GM21825 (cell line): ENCODE results near the gene MEAK7.

Experiments used
- ATAC-seq: cut with Tn5 transposase; IDR thresholded peaks from one replicate; pipeline ENCODE4 v1.9.1; 2021; ENCODE audit warnings: mild to moderate bottlenecking, moderate library complexity; ENCODE audit not compliant: unreplicated experiment

MEAK7 gene

DNA sequence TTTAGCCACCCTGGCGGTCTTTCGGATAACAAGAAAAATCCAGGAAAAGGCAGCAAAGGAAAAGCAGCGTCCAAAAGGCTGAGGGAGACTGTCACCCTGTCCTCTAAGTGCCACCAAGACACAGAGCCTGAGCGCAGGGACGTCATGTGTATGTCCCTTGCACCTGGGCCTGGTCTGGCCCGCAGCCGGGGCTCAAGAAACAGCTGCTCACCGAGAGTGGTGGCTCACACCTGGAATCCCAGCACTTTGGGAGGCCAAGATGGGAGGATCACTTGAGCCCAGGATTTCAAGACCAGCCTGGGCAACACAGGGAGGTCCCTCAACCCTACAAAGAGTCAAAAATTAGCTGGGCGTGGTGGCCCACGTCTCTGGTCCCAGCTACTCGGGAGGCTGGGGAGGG is 9.2 kb upstream of the MEAK7 start:
- no peak for ATAC-seq

GRCh38 chr16:84513123-84513522 is 8.7 kb upstream of the MEAK7 start:
- no peak for ATAC-seq

DNA sequence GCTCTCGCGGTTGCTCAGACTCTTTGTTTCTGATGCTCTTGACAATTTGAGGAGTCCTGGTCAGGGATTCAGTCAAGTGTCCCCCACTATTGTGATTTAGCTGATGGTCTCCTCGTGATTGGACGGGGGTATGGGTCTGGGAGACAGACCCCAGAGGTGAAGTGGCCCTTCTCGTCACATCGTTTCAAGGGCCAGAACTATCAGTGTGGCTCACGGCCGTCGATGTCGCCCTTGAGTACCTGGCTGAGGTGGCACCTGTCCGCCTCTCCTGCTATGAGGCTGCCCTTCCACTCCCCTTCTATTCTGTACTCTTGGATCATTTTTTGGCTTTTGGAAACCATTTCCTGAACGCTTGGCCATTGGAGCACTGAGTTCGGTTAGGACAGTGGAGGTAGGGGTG is 7.4 kb upstream of the MEAK7 start:
- no peak for ATAC-seq

DNA sequence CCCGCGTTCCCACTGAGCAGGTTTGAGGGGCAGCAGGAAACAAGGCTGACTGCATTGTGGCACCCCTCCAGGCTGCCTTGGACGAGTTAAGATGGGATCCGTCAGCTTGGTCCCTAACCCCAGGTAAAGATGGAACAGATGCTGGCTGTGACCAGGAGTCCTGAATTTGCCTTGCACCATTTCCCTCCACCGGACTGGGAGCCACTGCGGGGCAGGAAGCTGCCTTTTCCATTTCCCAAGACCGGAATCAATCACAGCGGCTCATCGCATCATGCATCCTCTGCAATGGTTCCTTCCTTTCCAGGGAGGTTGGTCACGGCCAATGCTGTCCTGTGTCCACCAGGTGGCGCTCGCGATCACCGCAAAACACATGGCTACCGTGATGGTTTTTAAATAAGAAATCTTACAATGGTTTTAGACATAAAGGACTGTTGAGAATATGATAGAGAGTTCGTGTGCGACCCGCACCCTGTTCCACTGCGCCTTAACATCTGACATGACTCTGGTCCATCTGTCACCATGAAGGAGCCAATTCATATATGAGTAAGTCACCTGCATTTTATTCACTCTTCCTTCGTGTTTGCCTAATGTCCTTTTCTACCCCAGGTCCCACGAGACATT is 6.8 kb upstream of the MEAK7 start:
- no peak for ATAC-seq

GRCh38 chr16:84509032-84509950 is 4.8 kb upstream of the MEAK7 start:
- ATAC-seq: no peak

- no peak for ATAC-seq
Observed at GRCh38 chr16:84508502-84508901, 4.0 kb upstream of the MEAK7 start.

DNA sequence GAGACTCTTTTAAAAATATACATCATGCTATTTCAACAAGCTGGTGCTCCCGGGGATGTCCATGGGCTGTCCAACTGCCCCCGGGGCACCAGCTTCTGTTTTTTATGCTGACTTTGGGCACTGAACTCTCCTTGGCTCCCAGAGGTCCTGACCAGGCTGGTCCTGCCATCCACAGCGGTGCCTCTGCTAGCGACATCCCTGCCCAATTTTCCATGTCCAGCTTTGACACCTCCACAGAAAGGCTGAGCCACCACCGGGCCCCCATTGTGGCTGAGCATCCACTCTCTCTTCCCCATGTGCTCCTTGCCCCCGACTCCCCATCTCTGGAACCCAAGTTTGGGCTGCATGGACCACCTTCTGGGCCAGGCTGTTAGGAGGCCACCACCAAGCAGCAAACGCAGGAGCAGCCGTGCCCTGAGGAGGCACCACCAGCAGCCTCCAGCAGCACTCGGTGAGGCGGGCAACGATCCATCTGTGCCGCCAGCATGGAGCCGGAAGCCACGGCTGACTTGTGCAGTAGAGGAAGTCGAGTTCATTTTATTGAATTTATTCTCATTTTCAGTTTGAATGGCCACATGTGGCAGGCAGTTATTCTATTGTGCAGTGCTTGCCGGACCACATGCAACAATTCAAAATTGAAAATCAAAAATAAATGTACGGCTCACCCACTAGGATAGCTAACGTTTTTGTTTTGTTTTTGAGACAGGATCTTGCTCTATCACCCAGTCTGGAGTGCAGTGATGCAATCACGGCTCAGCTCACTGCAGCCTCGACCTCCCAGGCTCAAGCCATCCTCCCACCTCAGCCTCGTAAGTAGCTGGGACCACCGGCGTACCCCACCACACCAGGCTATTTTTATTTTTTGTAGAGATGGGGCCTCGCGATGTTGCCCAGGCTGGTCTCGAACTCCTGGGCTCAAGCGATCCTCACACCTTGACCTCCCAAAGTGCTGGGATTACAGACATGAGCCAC is 2.8 kb upstream of the MEAK7 start:
- no peak for ATAC-seq

DNA sequence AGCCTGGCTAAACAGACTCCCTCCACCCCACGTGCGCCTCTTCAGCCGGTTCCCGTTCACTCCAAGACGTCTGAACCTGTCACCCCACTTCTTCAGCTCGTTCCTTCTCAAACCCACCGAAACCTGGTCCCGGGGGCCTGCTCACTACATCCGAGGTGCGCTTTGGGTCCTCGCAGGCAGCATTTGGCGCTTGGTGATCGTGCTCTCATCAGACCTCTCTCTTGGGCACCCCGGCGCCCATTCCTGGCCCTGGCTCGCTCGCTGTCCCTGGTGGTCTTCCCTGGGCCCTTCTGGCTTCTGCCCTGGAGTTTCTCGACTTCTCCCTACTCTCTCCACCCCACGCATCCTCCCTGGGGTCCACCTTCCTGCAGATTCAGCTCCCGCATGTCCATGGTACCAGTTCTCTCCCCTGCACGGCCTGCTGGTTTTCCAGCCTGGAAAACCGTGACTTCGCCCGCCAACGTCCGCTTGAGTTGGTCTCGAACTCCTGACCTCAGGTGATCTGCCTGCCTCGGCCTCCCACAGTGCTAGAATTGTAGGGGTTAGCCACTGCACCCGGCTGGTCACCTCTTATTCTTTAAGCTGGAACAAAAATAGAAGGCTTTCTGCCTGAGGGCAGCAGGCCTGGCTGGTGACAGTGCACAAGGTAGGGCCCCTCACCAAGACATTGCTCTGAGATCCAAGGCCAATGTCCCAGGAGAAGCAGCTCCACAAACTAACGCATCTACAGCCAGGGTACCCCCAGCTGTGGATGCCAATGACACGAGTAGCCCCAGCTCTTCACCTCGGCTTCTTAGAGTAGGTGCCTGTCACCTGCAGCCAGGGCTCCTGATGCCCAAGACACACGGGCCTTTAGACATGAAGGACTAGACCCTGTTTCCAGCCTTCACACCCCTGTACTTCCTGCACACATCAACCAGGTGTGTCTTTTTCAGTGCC is 1.1 kb upstream of the MEAK7 start:
- ATAC-seq: no peak

GRCh38 chr16:84503751-84504395 is 586 bp downstream of the MEAK7 start:
- no peak for ATAC-seq

- no peak for ATAC-seq
Observed at GRCh38 chr16:84502581-84502980, 1.9 kb downstream of the MEAK7 start.

- ATAC-seq: no peak
Observed at GRCh38 chr16:84502075-84502474, 2.4 kb downstream of the MEAK7 start.

DNA sequence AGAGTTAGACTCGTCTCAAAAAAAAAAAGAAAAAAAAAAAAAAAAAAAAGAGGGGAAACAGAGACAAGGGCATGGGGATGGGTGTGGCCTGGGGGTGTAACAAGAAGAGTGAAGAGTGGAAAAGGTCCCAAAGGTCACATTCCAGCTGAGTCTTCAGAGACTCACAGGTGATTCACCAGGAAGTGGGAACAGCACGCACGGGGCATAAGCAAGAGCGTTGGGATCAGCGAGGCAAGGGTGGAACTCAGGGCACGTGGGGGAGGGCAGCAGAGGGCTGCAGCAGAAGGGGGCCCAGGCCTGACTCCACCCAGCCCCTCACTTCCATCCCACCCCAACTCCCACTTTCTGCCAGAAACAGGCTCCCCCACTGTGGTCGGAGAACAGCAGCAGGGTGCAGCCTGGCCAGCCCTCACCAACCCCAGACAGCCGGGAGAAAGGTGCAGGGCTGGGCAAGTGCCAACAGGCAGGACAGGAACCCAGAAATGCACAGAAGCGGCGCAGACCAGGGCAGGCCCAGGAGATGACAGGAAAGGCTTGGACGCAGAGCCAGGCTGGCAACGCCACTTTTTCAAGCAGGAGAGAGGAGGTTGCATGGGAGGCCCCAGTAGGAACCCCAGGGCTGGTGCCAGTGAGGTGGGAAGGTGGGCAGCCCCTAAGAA is 3.3 kb downstream of the MEAK7 start:
- ATAC-seq: no peak

DNA sequence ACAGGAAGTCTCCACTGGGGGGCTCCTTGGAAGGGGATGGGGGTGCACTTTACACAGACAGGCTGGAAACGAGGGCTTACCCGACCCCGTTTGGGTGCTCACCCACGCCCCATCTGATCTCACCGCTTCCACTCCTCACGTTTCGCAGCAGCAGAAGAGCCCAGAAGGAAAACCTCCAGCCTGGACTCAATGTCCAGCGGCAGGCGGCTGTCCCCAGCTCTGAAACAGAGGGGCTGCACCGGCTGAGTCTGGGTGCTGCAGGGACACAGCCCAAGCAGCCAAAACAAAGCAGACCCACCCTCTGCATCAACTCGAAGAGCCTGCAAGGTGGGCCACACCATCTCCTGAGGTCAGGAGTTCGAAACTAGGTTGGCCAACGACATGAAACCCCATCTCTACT is 3.9 kb downstream of the MEAK7 start:
- no peak for ATAC-seq

DNA sequence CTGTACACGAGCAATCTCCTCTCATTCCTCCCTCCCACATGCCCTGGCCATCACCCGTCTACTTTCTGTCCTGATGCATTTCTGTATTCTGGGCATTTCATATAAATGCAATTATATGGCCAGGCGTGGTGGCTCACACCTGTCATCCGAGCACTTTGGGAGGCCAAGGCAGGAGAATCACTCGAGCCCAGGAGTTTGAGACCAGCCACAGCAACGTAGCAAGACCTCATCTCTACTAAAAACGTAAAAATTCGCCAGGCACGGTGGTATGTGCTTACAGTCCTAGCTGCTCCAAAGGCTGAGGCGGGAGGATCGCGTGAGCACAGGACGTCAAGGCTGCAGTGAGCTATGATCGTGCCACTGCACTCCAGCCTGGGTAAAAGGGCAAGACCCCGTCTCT is 4.8 kb downstream of the MEAK7 start:
- no peak for ATAC-seq

DNA sequence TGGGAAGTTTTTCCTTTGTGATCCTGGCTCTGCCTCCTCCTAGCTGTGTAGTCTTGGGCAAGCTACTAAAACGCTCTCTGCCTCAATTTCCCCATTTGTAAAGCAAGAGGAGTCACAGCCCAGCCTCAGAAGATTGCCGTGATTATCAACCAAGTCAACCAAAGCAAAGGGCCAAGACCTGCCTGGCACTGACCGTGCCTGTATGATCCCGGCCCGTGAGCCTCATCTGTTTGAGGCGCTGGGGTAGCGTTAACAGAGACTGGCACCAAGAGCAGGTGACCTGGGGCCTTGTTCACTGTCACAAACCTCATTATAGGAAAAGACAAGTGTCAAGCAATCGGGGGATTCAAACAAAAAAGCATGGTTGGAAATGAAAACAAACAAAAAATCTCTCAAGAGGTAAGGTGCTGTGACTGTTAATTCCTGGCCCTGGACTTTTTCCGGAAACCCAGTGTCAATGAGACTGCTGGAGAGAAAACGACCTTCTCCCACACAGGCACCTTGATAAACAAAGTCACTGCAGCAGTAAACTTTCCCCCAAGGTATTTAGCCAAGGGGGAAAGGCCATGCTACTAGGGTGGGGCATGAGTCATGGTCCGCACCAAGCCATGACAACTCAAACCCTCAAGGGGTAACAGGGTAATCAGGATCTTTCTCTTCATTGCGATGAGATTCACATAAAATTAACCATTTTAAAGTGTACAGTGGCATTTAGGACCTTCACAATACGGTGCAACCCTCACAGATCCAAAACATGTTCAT is 5.4 kb downstream of the MEAK7 start:
- no peak for ATAC-seq

- ATAC-seq: no peak
Observed at GRCh38 chr16:84498223-84498610, 6.2 kb downstream of the MEAK7 start.

GRCh38 chr16:84497418-84498222 is 6.8 kb downstream of the MEAK7 start:
- ATAC-seq: no peak

GRCh38 chr16:84496991-84497390 is 7.5 kb downstream of the MEAK7 start:
- no peak for ATAC-seq
